Stimulated activated CD8-positive, alpha-beta memory T cell treated with anti-CD3 and anti-CD28 coated beads, Interleukin-15, amount 100 ng/mL, for 24 hours (primary cell): Measurements from ENCODE around the gene HORMAD1.
"Not testable (repeated sequence)": the region's sequence is repeated elsewhere in the genome, so short reads cannot be mapped to it uniquely, and the experiment has no call there.

Experiments used
- DNase-seq: peaks from one replicate; pipeline ENCODE4 v3.0.0-alpha.2; 2020; ENCODE audit warnings: low read depth

The HORMAD1 gene

GRCh38 chr1:150696995-150697927 is 23.4 kb downstream of the HORMAD1 start, which contains the start of gene GOLPH3L:
GOLPH3L (minus strand) TSS chr1:150697154; CDS start chr1:150694838, 2,316 bp downstream.
- peak; percentile 43 for DNase-seq

- no peak for DNase-seq
Measured at GRCh38 chr1:150696590-150696989, 24.1 kb downstream of the HORMAD1 start.

GRCh38 chr1:150696162-150696561 is 24.5 kb downstream of the HORMAD1 start:
- no peak for DNase-seq

- no peak for DNase-seq
Measured at GRCh38 chr1:150695561-150695960, 25.1 kb downstream of the HORMAD1 start.

- no peak for DNase-seq
Measured at GRCh38 chr1:150692720-150693119, 28.0 kb downstream of the HORMAD1 start.

GRCh38 chr1:150688763-150689162 is 31.9 kb downstream of the HORMAD1 start:
- DNase-seq = no peak

- DNase-seq = no peak
Measured at GRCh38 chr1:150686275-150686674, 34.4 kb downstream of the HORMAD1 start.

GRCh38 chr1:150683914-150684313 is 36.8 kb downstream of the HORMAD1 start:
- no peak for DNase-seq

- no peak for DNase-seq
Measured at GRCh38 chr1:150678988-150679387, 41.7 kb downstream of the HORMAD1 start.

GRCh38 chr1:150674881-150675280 is 45.8 kb downstream of the HORMAD1 start:
- DNase-seq = no peak

GRCh38 chr1:150663321-150663720 is 57.4 kb downstream of the HORMAD1 start:
- DNase-seq = no peak

- DNase-seq = no peak
Measured at GRCh38 chr1:150662811-150663210, 57.9 kb downstream of the HORMAD1 start.

- no peak for DNase-seq
Measured at GRCh38 chr1:150661156-150661555, 59.5 kb downstream of the HORMAD1 start.

GRCh38 chr1:150660584-150660983 is 60.1 kb downstream of the HORMAD1 start:
- DNase-seq = no peak

GRCh38 chr1:150657064-150657463 is 63.6 kb downstream of the HORMAD1 start:
- not testable (repeated sequence) for DNase-seq

GRCh38 chr1:150654635-150655034 is 66.1 kb downstream of the HORMAD1 start:
- not testable (repeated sequence) for DNase-seq

GRCh38 chr1:150650193-150650592 is 70.5 kb downstream of the HORMAD1 start:
- DNase-seq = no peak

- DNase-seq = no peak
Measured at GRCh38 chr1:150649441-150650075, 71.1 kb downstream of the HORMAD1 start.
